Esophagus squamous epithelium (tissue), 5 donors: ENCODE data around the gene SLIT1. TPM values are rescaled to one million over a fixed set of nuclear protein-coding genes. Genes with fewer than 3 reads are reported as not detected.

Experiments used
- DNase-seq: peaks from one replicate; lab custom pipeline; 2025; lab: John Stamatoyannopoulos, UW
- H3K27ac ChIP-seq, 4 donors: fragments of 200-600 bp; sonication (generic); one replicate each; pipeline ENCODE4 v1.5.1; 2016 to 2019; ENCODE audit warnings: mild to moderate bottlenecking in 1 of 4
- H3K27me3 ChIP-seq, 4 donors: fragments of 200-600 bp; sonication (generic); 1 replicate in 3 of 4; 2 replicates in 1 of 4; pipeline versions ENCODE4 v1.5.1 to v1.6.0; 2017 to 2021; ENCODE audit warnings: antibody characterized with exemption in 1 of 4
- H3K36me3 ChIP-seq, 3 donors: fragments of 200-600 bp; sonication (generic); one replicate each; pipeline ENCODE4 v1.5.1; 2016 to 2019
- H3K4me1 ChIP-seq, 3 donors: fragments of 200-600 bp; sonication (generic); one replicate each; pipeline ENCODE4 v1.5.1; 2017 to 2019
- H3K4me3 ChIP-seq, 4 donors: fragments of 200-600 bp; sonication (generic); 1 replicate in 3 of 4; 2 replicates in 1 of 4; pipeline ENCODE4 v1.5.1; 2016 to 2019; ENCODE audit warnings: mild to moderate bottlenecking in 2 of 4, moderate library complexity in 1 of 4
- H3K9me3 ChIP-seq, 3 donors: fragments of 200-600 bp; sonication (generic); one replicate each; pipeline ENCODE4 v1.5.1; 2016 to 2019
- CTCF ChIP-seq, 6 experiments: fragments of 450-650 bp in 4 of 6; fragments of 200-600 bp in 2 of 6; sonication (generic) in 2 of 6; IDR thresholded peaks; one replicate each; pipeline ENCODE4 v1.5.1; 2016 to 2019; ENCODE audit warnings: antibody characterized with exemption in 6 of 6, mild to moderate bottlenecking in 4 of 6, moderate library complexity in 4 of 6
- POLR2A ChIP-seq, 4 donors: fragments of 450-650 bp; IDR thresholded peaks; one replicate each; pipeline ENCODE4 v1.6.1; 2017; ENCODE audit warnings: antibody characterized with exemption in 4 of 4, mild to moderate bottlenecking in 4 of 4, moderate library complexity in 3 of 4
- WGBS, 2 donors: methylation state at CpG; one replicate each; pipeline ENCODE4 v1.1.5; 2018; 5-methylcytosine and 5-hydroxymethylcytosine counted together
- intact Hi-C: fragments of 100-400 bp; cut with DNase I; formaldehyde crosslinking; loops from one replicate; pipeline ENCODE4 v1.15.0; 2022
- total RNA-seq, 4 donors: library from RNA; depleted of rRNA; stranded (reverse); fragments of >200 nt; gene quantifications; one replicate each; pipeline ENCODE4 v1.1.0, GENCODE V29; 2016
- donor health status: DM: yes; HTN: yes; CAD: no.

The SLIT1 gene
- total RNA-seq, 4 donors from 2014 or later: not detected

GRCh38 chr10:97005349-97005748, 180.4 kb downstream of the SLIT1 start:
- 82 to 84% methylated on average over 3 to 5 of the region's 5 CpGs for WGBS, 2 donors
- Histone ChIP-seq H3K27me3 (no peaks in the 10 kb centered on the region), H3K27ac (no peak overlapping the region), H3K9me3 (peaks cover 0 to 24% (median 11%) of the 10 kb centered on the region in 3 donors), H3K4me3 (no peak overlapping the region), H3K36me3 (no peaks in the 10 kb centered on the region), H3K4me1 (no peaks in the 10 kb centered on the region)
- no peak for DNase-seq
- TF ChIP-seq CTCF (IDR thresholded peaks at IDR 0.05) (no peak), POLR2A (IDR thresholded peaks at IDR 0.05) (no peak)
- intact Hi-C loops: no loop called here

- Histone ChIP-seq H3K27ac (no peak overlapping the region), H3K27me3 (no peaks in the 10 kb centered on the region), H3K4me1 (no peaks in the 10 kb centered on the region), H3K9me3 (peaks cover 0 to 24% (median 11%) of the 10 kb centered on the region in 3 donors), H3K36me3 (no peaks in the 10 kb centered on the region), H3K4me3 (no peak overlapping the region)
- TF ChIP-seq POLR2A (IDR thresholded peaks at IDR 0.05): no peak
- TF ChIP-seq CTCF (IDR thresholded peaks at IDR 0.05): no peak
- WGBS, 2 donors: 86% methylated on average over 7 of the region's 10 CpGs; no CpG with 5 or more reads in 1 of the 2 donors
- intact Hi-C loops: no loop called here
- no peak for DNase-seq
These were observed 181.2 kb downstream of the SLIT1 start for GRCh38 chr10:97004591-97004990.

- intact Hi-C loops: no loop called here
- 93% methylated on average over 3 of the region's 8 CpGs; no CpG with 5 or more reads in 1 of the 2 donors for WGBS, 2 donors
These were observed 182.0 kb downstream of the SLIT1 start for GRCh38 chr10:97003804-97004201.

GRCh38 chr10:97003151-97003803, 182.5 kb downstream of the SLIT1 start:
- H3K27ac ChIP-seq: no peak overlapping the region
- TF ChIP-seq CTCF (IDR thresholded peaks at IDR 0.05): no peak
- TF ChIP-seq POLR2A (IDR thresholded peaks at IDR 0.05): no peak
- peaks cover 0 to 21% (median 10%) of the 10 kb centered on the region in 3 donors for H3K9me3 ChIP-seq
- no peak overlapping the region for H3K4me3 ChIP-seq
- no peaks in the 10 kb centered on the region for H3K27me3 ChIP-seq
- no peak for DNase-seq
- no peaks in the 10 kb centered on the region for H3K36me3 ChIP-seq
- 94 to 100% methylated on average over 2 to 3 of the region's 13 CpGs for WGBS, 2 donors
- no peaks in the 10 kb centered on the region for H3K4me1 ChIP-seq
- intact Hi-C loops: no loop called here

More at GRCh38 chr10:97003804-97004201, 182.0 kb downstream of the SLIT1 start:
- Histone ChIP-seq H3K4me3 (no peak overlapping the region), H3K9me3 (peaks cover 0 to 24% (median 11%) of the 10 kb centered on the region in 3 donors), H3K4me1 (no peaks in the 10 kb centered on the region), H3K27me3 (no peaks in the 10 kb centered on the region), H3K27ac (no peak overlapping the region), H3K36me3 (no peaks in the 10 kb centered on the region)
- no peak for DNase-seq
- TF ChIP-seq CTCF (IDR thresholded peaks at IDR 0.05) (no peak), POLR2A (IDR thresholded peaks at IDR 0.05) (no peak)

- TF ChIP-seq POLR2A (IDR thresholded peaks at IDR 0.05): no peak
- no peak for TF ChIP-seq CTCF (IDR thresholded peaks at IDR 0.05)
- no peaks in the 10 kb centered on the region for H3K27me3 ChIP-seq
- H3K4me1 ChIP-seq: no peaks in the 10 kb centered on the region
- WGBS, 2 donors: 95 to 98% methylated on average over 6 to 12 of the region's 16 CpGs
- no peak overlapping the region for H3K27ac ChIP-seq
- no peak for DNase-seq
- intact Hi-C loops: no loop called here
- peaks cover 0 to 15% (median 4%) of the 10 kb centered on the region in 3 donors for H3K9me3 ChIP-seq
- no peak overlapping the region for H3K4me3 ChIP-seq
- no peaks in the 10 kb centered on the region for H3K36me3 ChIP-seq
These were observed 183.1 kb downstream of the SLIT1 start for GRCh38 chr10:97002670-97003069.
